HG02642 (cell line): Measurements from ENCODE around the gene MCF2L2.

Experiments used
- ATAC-seq: cut with Tn5 transposase; IDR thresholded peaks from one replicate; pipeline ENCODE4 v1.9.1; 2021; ENCODE audit warnings: mild to moderate bottlenecking; ENCODE audit not compliant: unreplicated experiment, poor library complexity

The MCF2L2 gene

DNA sequence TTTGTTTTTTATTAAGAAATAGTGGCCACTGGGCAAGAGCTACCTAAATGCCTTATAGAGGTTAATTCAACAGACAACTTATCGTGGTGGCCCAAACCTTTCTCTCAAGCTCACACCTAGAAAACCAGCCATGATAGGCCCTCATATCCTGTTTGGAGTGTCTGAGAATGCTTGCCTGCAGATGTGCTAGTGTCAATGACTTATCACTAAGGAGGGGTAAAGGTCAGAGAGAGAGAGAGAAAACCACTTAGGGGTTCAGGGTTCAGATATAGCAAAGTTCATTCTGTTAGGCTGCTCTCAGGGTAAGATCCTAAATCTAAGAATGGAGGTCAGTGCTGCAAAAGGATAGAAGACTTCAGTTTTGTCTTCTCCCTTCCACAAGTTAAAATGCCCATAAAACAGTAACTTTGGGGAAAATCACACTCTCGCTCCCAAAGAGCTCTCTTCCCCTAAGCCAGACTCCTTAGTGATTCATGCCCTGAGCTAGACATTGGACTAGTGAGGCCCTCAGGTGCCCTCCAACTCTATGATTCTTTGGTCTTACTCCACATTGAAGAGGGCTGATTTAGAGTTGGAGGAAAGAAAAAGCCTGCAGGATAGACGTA, 205.7 kb downstream of the MCF2L2 start:
- ATAC-seq, result no peak

DNA sequence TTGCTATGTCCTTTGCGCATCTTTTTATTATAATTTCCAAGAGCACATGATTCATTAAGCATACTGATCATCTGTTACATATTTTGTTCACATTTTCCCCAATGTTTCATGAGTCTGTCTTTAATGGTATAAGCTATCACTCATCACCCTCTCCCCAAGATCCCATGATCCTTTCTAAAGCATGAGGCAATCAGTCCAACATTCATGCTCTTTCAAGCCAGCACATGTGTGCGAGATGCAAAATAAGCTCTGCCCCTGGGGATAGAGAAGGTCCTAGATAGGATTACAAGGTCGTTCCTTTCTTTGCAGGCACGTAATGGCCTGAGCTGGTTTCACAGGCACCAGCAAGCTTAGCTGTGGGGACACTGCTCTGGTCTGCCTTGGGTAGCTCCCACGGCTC, 207.6 kb downstream of the MCF2L2 start:
- ATAC-seq, result no peak

DNA sequence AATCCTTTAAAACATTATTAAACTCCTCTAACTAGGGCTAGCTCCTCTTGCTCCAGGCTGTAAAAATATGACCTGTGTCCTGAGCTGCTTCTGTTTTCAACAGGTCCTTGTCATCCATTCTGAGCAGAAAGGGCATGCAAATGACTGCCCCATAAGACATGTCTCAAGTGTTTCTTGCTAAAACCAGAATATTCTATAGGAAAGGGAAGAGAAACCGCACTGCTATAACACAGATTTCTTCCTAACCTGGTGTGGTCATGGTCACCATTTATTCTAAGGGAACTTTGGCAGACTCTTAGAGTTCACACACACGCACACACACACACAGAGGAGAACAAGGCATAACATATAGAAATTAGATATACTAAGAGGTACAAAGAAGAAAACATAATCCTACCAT, 209.6 kb downstream of the MCF2L2 start:
- ATAC-seq, result no peak

DNA sequence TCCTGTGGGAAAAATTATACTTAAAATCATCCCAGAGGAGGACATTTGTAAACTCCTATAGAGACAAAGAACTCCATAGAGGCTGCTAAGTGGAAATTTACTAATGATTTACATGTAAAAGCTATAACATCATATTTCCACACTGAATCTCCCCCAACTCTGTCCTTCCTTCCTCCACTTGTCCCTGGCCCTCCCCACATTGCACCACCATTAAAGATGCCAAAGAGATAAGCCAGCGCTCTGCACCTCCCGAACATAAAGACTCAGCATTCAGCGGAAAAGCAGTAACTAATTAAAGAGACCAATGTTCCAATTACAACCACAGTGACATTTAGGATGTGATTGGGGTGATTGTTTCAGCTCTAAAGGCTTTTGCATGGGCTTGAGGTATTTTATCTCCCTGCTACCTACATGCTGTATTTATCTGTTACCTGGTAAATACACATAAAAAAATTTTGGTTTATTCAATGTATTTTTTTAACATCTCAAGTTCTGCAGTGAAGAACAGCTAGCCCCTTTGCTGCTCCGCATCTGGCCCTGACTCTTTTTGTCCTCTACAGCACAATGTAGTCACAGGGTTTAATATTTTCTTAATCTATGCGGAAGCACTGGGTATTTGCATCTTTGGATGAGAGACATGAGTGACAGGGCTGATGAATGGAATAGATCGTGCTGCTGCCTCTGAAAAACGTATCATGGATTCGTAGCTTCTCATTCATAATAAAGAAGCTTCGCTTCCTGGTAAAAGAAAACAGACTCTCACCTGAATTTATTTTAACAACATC, 210.7 kb downstream of the MCF2L2 start:
- no peak for ATAC-seq

DNA sequence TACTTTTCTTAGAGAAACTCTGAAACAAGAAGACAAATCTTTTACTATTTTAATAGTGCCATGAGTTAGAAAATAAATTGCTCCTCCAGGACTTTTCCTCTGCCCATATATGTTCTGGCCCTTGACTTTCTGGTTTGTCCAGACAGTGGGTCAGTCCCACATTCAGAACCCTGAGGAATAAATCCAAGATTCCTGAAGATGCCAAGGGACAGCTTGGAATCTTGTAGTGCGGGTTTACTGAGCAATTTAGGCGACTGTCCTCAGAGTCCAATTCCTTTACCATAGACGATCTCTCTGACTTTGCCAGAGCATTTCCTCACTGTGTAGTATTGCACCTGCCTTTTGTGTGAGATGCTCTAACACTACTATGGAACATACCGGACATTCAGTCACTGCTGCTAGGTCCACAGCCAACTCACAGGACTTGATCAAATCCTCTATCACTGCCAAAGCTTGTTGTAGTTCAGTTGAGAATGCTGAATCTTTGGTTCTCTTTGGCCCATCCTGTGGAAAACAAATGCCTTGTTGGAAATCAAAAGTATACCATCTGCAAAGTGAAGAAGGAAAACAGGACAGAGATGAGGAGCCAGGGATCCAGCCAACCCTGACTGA, 212.7 kb downstream of the MCF2L2 start:
- no peak for ATAC-seq

DNA sequence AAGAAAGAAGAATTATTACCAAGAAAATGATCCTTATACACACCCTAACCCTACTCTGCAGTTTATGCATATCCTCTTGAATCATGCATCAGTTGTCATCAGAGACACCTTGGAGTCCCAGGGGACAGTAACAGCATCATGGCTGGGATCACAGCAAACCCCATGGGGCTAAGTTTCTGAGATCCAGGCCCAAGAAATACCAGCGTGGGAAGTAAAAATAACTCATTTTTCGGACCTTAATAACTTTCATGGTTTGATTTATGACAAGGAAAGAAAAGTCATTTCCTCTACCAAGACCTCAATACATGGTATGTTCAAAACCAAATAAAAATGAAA, 214.2 kb downstream of the MCF2L2 start:
- no peak for ATAC-seq

DNA sequence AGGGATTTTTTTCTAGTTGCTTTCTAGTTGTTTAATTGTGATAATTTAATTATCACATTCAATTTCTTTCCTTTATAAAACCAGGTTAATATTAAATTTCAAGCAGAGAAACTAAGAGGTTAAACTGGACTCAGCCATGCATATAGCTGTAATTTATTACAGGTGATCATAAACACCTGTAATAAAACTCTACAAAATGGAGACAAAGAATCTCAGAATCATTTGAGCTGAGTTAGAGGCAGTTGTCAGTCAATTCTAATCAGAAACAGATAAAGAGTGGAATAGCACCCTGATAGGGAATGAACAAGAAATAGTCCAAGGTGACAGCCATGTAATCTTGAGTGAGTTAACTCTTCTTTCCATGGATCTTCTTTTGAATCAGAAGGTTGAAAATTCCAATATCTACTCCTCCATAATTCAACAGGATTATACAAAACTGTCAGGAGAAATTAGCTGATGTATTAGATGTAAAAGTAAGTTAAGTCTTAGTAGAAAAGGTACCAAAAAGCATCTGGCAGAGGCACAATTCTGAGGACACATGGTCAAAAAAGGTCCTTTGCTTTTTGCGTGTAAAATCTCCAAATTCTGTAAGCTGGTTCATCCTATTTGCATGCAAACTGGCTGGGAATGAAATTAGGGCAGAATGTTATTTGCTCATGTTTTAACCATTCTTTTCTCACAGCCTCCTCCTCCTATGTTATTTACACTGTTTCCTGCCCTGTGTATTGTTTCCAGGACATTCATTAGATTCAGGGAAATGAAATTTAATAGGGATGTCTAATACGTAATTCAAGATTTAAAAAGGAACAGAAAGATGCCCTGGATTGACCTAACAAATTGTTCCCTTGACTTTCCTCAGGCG, 214.8 kb downstream of the MCF2L2 start:
- ATAC-seq, result no peak

DNA sequence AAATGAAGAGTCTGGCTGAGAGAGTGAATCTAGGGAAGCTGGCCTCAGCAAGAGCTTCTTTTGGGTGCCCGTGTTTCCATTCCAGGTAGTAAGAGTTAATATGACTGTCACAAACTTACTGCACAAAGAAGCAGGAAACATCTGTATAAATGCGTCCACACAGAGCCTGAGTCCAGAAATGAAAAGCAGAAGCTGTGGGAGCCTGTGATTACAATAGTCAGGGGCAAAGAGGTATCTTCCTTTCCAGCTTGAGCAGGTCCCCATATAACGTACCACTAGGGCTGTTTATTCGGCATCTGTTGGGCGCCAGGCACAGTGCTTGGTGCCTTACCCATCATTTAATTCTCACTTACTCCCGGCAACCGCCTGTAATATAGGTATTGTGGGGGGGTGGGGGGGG, 215.9 kb downstream of the MCF2L2 start:
- no peak for ATAC-seq

DNA sequence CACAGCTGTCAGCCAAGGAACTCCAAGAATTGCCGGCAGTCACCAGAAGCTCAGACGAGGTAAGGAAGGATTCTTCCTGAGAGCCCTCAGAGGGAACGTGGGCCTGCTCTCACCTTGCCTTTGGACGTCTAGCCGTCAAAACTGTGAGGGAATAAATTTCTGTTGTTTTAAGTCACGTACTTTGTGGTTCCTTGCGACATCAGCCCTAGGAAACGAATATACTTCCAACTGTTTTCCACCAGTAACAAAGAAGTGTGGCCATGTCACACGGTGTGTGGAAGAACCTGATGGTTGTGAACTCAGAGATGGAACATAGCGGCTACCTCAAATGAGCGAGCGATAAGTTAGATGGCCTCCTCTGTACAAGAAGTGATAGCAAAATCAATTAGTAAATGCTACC, 216.3 kb downstream of the MCF2L2 start:
- no peak for ATAC-seq

DNA sequence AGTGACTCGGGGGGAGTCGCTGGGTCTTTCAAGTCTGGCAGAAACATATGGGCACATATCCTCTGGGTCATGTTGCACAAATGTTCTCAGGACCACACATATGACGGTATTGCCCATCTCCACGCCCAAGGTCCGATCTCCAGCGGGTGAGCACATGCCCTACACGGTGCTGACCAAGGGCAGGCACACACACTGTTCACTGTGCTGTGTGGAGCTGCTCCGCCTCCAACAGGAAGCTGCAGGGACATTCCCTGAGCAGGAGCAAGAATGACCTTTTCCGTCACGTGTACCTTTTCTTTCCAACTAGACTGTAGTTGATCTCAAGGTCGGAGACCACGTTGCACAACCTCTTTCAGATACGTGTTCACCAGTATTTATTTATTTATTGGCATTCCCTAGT, 217.1 kb downstream of the MCF2L2 start:
- ATAC-seq, result no peak

DNA sequence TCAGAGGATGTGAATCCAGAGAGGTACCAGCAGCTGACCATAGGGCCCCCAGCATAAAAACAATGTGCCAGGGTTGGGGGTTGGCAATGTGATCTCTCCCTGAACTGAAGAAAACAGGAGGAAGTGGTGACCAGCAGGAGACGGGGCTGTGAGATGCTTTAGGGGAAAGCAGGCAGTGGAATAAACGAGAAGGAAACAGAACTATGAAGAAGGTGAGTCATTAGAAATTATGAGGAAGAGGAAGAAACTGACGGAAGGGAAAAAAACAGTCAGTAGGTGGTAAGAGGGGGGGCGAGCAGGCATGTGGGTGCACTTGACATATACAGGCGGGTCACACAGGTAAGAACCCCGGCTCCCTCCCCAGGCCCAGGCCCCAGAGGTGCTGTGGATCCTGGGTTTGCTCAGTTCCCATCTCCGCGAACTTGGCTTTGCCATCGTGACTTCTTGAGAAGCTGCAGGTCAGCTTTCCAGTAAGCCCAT, 217.5 kb downstream of the MCF2L2 start:
- no peak for ATAC-seq

DNA sequence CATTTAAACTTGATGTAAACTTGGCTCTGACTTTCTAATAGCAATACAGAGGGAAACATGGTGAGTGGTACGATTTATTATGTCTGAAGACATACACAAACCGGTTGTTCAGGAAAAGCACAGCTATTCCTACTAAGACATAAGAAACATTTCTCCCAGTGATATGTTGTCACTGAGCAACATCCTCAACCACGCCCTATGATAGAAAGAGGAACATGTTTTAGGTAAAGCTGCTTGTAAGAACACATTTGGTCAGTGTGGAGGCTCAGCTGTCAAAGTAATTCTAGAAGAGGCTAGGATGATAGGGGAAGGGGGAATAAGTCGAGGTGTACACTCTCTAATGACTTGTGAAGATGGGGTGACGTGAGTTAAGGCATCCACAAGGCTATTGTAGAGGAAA, 218.1 kb downstream of the MCF2L2 start:
- ATAC-seq, result no peak

DNA sequence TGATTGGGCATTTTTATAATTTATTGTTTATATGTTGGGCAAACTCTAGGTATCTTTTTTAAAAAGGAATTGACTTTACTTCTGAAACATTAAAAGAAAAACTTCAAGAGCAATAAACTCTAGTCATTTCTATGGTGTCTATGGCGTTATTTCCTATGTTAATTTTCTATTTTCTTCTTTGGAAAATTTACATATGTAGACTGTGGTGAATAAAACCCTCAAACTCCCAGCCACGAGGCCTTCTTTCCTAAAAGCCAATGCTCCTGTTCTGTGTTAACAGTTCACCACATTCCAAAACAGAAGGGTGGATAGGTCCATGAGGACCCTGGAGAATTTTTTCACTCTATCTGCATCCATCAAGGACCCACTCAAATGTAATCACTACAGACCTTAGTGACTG, 219.6 kb downstream of the MCF2L2 start:
- ATAC-seq, result no peak

DNA sequence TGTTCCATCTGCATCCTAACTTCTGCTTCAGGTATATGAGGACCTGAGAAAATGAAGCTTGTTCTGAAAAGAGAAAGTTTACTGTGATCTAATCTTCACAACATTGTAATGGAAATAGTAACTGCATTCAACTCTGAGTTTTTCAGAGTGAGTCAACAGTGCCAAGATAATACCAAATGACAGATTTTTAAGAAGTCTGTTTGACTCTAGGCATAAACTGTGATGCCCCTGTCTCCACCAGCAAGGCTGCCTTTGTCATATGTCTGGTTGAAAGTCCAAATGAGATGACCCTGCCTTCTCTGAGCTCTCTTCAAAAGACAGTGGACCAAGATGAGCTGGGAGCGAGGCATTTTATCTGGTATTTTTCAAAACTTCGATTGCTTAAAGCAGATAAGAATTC, 220.2 kb downstream of the MCF2L2 start:
- no peak for ATAC-seq

DNA sequence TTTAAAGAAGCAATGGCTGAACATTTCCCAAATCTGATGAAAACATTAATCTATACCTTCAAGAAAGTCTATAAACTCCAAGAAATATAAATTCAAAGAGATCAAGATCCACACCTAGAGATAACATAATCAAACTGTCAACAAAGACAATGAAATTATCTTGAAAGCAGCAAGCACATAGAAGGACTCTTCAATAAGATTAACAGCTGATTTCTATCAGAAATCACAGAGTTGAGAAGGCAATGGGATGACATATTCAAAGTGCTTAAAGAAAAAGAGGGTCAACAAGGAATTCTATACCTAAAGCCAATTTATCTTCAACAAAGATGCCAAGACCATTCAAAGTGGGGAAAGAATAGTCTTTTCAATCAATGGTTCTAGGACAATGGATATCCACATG, 224.7 kb downstream of the MCF2L2 start:
- ATAC-seq, result no peak

DNA sequence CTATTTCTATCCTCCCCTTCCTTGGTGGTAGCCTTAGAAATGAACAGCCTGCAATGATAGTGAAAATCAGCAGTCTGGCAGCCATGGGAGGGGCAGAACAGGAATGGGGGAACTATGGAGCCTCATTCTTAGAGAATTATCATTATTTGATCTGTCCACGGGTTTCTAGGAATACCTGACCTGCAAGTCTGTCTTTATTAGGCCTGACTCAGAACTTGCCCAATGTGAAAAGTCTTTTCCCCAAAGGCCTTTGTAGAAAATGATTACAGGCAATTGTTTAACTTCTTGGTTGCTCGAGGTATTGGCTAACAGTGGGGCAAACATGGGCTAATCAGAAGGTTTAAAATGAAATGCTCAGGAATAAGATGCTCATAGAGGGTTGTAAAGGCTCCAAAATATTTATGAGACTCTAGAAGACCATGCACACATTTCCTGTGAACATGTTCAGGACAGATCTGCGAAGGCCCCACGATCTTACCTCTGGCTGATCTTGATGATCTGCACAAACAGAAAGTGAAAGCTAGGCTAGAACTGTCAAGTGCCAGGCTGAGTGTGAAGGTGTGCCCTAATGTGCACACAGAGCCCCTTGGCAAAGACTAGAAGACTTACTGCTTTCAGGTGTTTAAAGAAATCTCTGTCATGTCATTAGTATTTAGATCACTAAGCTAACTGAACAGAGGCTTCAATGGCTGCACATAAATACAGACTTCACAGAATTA, 226.3 kb downstream of the MCF2L2 start:
- ATAC-seq, result no peak

DNA sequence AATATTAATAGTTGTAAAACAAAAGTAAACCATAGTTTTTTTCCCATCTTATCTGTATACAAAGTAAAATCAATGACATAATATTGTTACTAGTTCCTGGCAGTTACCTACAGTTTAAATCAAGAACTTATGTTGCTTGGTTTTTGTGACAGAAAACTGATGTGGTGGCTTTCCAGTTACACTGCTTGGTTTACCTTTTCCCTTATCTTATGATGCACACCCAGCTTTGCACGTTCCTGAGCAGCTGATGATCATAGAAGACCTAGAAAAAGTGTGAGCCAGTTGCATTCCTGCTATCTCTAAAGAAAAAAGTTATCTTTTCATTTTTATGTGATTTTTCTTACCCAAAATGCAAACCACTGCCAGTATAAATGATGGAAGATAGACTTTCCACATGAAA, 229.5 kb downstream of the MCF2L2 start:
- no peak for ATAC-seq

DNA sequence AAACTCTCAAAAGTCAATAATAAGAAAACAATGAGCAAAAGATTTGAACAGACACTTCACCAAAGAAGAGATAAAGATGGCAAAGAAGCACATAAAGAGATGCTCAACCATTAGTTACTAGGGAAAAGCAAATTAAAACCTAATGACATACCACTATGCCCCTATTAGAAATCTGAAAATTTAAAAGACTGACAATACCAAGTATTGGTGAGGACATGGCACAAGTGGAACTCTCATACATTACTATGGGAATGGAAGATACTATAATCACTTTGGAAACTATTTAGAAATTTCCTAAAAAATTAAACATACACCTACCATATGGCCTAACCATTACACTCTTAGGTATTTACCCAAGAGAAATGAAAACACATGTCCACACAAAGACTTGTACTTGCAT, 230.7 kb downstream of the MCF2L2 start:
- no peak for ATAC-seq

DNA sequence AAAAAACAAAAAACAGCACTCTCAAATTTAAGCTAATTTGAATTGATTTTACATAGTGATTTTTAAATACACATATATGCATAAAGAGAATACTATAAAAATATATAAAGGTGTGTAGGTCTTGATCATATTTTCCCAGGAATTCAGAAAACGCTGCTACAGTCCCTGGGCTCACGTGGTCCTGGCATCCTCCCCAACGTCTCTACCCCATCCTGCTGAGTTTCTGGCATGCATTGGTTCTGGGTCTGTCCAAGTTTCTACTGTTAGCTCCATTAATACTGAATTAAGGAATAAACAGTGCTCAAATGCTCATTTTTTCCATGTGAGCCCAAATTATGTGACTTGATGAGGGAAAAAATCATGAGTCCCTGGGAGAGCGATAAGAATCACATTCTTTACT, 233.2 kb downstream of the MCF2L2 start:
- ATAC-seq, result no peak
